Measurements from ENCODE around the gene RBM43.

The RBM43 gene

GRCh38 chr2:151206446-151206968, 55.2 kb downstream of the RBM43 start:
- no peak for FAIRE-seq

- FAIRE-seq = no peak
Measured at GRCh38 chr2:151205571-151205970, 56.1 kb downstream of the RBM43 start.

- no peak for FAIRE-seq
Measured at GRCh38 chr2:151204756-151205155, 56.9 kb downstream of the RBM43 start.

GRCh38 chr2:151200844-151201243, 60.8 kb downstream of the RBM43 start:
- no peak for FAIRE-seq

- no peak for FAIRE-seq
Measured at GRCh38 chr2:151200277-151200676, 61.4 kb downstream of the RBM43 start.

- FAIRE-seq = no peak
Measured at GRCh38 chr2:151198645-151199044, 63.0 kb downstream of the RBM43 start.

All from colon (tissue), 2 donors.